ENCODE results near the gene PALD1.

PALD1 gene

DNA sequence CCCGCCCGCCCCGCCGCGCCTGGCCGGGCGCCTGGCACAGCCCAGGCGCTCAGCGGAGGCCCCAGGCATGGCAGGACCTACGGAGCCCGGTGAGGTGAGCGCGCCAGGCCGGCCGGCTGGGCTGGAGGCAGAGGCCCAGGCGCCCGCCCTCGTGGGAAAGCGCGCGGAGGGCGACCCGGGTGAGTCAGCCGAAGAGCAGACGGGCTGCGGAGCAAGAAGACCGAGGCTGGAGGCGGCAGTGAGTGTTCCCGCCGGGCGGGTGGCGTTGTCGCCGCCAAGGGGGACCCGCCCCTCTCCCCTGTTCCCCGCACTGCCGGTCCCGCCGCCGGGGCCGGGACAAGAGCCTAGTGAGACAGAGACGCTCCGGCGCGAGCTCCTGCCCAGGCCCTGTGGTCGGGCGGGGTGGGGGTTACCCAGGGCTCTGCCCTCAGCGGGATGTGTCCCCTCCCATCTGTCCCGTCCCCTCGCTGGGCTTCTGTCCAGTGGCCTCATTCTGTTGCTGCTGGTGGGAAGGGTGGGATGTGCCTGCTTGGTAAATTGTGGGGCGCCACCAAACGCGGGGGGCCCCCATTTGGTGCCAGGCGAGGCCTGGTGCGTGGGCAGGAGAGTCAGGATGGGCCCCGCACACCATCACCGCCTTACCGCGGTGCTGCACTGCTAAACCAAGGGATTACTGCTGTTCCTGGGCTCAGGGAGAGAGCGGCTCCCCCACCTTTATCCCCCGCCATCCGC, 20.1 kb upstream of the PALD1 start:
- DNase-seq: no peak

DNA sequence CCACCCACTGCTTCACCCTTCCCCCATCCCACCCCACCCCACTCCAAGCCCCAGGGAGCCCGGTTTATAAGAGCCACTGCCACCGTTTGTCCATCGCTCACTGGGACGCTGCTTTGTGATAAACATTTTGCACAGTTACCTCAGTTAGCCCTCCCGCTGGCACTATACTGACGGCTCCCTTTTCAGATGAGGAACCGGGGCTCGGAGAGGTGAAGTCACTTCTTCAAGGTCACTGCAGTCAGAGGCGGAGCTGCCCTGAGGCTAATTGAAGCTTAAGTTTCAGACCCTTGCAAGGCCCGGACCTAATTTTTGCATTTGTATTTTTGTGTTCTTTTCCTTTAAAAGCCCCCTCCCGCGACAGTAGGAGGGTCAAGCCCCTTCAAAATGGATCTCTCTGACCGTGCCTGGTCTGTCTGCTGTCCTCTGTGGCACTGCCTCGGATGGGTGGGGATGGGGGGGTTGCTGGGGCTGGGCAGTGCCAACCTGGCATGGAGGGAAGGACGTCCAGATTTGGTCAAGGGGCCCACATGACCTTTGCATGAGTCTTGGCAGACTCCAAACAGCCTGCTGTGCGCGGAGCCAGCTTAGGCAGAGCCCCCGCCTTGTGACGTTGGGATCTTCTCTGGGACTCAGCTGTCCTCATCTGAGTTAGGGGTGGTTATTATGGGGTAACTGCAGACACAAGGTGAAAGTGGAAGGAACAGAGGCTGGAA, 19.4 kb upstream of the PALD1 start:
- DNase-seq: no peak

DNA sequence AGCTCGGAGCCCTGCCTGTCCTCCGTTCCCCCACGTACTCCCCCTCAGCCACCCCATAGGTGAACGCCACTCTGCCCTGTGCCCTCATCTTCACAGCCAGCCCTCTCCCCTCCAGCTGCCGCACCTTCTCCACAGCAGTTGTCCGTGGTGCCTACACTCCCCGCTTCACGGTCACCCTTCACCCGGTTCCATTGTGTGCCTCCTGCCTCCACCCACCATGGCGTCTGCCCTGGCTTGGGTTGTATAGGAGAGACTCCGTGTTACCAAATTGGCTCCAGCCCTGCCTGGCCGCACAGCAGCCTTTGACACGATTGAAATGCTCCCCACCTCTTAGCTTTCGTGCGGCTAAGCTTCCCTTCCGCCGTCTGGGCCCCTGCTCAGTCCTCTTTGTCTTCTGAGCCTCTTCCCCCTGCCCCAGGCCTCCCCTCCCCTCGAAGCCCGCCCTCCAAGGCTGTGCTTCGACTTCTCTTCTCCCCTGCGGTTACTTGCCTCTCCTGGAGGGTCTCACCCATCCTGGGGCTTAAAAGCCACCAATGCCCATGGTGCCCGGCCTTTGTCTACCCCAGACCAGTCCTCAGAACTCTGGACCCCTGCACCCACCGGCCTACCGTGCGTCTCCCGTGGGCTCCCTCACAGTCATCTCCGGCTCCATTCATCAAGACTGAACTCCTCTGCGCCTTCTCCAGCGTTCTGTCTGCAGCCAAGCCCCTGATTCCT, 18.6 kb upstream of the PALD1 start:
- no peak for DNase-seq

DNA sequence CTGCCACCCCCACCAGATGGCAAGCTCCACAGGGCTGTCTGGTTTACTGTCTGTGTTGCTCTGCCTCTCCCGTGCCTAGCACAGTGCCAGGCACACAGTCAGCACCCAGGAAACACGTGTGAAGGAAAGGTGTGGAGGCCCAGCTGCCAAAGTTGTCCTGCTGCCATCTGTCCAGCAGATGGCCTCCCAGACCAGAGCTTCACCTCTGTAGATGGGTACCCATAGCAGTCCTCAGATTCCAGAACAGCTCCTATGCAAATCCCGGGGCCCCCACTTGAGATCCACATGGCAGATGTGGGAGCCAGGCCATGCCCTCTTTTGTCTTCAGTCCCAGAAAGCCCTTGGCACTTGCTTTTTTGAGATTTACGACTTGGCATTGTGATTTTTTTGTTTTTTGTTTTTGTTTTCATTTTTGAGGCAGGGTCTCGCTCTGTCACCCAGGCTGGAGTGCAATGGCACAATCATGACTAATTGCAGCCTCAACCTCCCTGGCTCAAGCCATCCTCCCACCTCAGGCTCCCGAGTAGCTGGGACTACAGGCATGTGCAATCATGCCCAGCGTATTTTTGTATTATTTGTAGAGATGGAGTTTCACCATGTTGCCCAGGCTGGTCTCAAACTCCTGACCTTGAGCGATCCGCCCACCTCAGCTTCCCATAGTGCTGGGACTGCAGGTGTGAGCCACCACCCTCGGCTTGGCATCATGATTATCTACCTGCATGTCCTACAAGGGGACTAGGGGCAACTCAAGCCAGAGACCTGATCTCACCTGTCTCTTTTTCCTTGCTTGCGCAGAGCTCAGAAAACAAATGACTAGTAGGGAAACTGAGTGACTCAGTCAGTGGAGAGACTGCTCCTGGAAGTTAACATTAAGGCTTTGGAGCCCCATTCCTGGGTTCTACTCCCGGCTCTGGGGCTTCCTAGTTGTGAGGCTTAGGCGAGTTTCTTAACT, 16.9 kb upstream of the PALD1 start:
- DNase-seq: peak in 5 of 6 experiments; percentile 3 to 47 (median 31)

DNA sequence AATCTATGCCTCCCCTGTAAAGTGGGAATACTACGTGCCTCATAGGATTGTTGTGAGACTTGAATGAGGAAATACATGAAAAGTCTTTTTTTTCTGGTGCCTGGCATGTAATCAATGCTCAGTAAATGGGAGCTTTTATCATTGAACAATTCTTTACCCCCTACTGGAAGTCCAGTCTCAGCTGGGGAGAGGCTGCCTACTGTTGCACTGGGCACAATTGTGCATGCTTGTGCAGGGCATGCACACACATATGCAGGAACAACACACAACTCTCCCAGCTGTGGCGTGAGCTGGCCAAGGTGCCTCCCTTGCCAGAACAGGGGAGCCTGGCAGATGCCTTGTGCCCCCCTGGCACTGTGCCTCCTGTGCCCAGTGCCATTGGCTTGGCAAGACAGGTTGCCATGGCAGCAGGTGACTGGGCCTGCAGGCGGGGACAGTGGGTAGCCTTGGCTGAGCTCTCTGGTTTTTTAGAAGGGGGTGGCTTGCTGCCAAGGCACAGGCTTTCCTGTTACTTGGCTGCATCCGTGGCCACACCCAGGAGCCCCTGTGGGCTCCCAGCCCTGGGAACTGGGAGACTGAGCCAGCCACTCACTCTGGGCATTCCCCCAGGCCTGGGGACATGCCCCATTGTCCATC, 16.1 kb upstream of the PALD1 start:
- no peak for DNase-seq

DNA sequence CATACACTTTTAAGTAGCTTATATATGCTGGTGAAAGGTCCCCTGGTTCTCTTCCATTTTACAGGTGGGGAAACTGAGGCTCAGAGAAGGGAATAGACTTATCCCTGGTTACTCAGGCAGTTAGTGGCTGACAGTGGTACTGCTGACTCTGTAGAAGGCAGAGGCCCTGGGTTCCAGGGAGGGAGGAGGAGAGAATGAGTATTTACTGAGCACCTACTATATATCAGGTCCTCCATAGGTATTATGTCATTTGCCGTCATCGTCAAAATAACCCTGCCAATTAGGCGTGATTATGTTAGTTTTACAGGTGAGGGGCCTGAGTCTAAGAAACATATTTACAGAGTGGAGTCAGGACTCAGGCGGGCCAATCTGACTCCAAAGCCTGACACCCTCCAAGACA, 13.3 kb upstream of the PALD1 start:
- DNase-seq: no peak

DNA sequence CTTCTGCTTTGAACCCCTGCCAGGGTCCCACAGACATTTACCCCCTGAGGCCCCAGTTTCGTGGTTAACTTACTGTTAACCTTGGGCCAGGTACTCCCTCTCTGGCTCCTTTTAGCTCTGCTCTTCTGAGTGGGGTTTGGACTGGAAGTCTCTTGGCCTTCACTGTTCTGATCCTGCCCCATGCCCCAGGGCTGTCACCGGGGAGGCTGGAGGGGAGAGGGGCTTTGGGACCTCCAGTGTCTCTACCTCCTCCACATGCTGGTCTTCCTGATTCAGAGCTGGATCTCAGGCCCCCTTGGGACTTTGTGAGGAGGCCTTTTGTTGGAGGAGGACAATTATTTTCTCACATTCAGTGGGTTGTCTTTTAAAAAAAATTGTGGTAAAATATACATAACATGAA, 12.7 kb upstream of the PALD1 start:
- DNase-seq: no peak

DNA sequence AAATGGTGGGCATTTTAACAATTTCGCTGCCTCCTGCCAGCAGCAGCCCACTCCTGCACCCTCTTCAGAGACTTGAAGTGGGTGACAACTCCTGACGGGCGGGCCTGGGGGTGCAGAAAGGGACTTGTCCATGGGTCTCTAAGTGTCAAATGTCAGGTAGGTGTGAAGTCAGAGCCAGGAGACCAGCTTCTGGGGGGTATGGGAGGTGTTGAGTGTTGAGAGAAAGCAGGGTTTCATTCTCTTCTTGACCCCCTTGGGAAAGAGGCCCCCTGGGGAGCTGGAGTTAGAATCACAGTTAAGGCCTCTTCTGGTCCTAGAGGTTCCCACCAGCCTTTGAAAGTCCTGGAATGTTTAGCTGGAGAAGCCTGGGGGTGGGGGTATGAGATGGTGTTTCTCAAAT, 11.6 kb upstream of the PALD1 start:
- no peak for DNase-seq

DNA sequence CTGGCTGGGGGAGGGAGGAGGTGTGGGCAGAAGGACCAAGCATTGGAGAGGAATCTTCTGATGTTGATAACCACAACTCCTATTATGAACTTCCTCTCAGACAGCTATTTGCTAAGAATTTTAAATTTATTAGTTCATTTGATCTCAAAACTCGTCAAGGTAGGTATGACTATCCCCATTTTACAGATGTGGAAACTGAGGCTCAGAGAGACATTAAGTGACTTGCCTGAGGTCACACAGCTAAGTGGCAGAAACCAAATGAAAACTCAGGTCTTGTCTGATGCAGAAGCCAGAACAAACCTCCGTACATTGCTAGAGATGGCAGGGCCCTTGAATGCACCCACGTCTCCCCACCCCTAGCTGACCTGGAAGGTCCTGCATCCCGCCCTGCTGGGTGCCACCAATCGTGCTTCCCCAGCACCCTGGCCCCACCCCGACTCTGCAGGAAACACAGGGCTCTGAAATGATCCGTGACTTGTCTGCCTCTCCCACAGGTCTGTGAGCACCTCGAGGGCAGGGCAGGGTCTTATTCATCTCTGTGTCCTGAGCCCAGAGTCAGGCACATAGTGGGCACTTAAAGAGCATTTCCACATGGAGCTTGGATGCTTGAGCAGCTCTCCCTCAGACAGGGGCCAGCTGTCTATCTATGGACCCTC, 5.6 kb upstream of the PALD1 start:
- no peak for DNase-seq

DNA sequence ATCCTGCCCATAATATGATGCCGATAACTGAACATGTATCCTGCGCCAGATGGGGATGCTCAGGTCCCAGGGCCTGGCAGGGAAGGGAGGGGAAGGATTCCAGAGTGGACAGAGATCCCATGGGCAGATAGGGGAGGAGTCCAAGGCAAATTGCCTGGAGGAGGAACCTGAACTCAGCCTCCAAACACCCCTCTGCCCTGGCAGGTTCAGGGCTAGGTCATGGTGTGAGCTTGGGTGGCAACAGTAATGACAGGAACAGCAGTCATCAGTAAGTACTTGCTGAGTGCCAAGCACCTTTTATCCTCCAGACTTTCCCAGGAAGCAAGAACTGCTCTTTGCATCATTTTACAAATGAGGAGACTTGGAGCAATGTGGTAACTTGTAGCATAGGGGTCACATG, 3.8 kb upstream of the PALD1 start:
- DNase-seq: no peak

DNA sequence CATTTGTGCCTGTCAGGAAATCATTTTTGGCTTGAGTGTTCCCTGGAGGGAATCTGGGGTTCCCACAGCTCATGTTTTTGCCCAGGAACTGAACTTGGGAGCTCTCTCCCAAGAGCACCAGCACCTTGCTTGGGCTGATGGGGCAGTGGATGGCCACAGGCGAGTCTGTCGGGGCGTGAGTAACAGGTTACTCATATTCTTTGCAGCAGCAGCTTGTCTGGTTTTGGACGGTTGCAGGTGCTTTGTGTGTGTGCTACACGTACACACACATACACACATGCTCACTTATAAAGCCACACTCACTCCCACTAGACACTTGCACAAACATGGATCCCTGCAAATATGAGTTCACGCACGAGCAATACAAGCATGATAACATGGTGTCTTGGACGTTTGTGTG, 2.9 kb upstream of the PALD1 start:
- DNase-seq: no peak

DNA sequence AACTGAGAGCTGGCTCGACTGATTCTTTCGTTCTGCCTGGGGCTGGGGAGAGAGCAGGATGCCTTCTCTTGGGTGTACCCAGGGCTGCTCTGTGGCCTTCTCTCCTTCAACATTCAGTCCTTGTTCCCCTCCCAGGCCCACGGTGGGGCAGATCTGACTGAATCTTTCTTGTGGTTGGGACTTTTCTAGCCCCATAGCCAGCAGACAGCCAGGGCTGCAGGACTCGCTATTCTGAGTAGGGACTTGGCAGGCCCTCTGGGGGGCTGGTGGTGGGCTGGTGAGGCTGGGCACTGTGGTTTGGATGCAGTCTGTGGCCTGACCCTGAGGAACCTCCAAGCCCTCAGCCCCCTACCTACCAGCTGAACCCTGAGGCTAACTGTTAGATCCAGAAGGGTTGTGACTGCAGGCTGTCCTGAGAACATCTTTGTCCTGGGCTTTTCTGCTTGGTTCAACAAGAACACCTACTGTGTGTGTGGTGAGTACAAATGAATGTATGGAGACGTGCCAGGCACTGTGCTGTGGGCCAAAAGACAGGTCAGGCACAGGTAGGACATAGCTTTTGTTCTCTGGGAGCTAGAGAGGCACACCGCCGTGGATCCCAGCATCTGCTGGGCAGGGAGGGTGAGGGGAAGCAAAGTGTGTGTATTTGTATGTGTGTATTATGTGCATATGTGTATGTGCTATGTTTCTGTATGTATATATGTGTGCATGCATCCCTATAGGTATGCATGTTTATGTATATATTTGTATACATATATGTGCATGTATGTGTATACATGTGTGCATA, 2.1 kb upstream of the PALD1 start:
- DNase-seq: no peak

DNA sequence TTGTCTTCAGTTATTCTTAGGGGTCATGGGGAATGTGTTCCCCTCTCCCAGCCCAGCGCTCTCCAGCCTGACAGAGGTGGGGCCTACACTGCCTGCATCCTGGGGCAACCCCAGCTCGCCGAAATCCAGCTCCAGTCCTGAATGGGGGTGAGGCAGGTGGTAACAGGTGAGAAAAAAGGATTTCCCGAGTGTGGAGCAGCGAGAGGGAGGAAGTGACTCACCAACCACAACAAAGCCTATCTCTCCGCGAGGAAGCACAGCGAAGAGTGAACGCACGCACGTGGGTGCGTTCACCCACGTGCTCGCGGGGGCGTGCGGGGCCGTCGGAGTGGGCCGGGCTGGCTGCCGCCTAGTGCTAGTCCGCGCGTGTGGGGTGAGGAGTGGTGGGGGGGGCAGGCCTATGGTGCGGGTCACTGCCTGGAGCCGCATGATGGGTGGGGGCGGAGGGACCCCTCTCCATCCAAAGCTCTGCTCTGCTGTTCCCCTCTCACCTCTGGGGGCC, 855 bp upstream of the PALD1 start:
- DNase-seq: peak; percentile 60 to 78 (median 72)

DNA sequence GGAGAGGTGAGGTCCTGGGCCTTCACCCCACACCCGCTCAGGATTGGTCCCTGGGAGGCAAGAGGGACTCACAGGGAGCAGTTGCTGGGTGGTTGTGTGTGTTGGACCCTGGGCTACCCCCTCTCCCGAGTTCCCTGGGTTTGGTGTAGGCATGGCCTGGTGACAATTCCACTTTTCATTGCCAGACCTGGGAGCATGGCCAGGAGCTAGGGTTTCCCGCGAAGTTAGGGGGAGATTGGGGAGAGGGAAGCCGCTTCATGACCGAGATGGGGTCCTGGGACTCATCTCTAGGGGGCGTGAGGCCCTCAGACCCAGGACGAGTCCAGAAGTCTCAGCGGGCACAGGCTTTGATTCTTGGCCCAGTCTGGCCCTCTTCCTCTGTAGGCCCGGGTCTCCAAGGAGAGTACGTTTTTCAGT, 606 bp downstream of the PALD1 start:
- DNase-seq: no peak

DNA sequence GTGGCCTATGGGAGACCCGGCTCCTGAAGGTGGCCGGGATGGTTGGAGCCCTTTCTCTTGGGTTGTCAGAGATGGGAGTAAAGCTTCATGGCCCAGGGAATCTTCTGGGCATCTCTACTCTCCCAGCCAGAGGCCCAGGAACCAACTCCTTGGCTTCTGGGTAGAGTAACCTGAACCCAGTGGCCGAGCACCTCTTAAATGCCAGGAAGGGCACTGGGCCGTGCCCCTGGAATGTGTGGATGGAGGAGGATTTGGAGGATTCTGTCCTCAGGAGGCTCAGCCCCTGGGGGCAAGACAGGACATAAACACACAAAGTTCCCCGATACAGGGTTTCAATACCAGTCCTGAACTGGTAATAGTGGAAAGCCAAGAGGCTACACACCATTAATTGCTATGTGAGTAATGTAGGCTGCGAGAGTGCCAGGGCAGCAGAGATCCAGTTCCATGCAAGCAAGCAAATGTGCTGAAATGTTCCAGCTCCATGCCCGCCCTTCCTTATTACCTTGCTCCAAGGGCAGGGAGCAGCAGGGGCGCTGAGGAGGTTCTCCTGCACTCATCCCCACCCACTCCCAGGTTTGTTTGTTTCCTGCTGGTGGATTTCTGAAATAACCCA, 1.2 kb downstream of the PALD1 start:
- peak in 1 of 6 experiments; percentile 35 for DNase-seq

DNA sequence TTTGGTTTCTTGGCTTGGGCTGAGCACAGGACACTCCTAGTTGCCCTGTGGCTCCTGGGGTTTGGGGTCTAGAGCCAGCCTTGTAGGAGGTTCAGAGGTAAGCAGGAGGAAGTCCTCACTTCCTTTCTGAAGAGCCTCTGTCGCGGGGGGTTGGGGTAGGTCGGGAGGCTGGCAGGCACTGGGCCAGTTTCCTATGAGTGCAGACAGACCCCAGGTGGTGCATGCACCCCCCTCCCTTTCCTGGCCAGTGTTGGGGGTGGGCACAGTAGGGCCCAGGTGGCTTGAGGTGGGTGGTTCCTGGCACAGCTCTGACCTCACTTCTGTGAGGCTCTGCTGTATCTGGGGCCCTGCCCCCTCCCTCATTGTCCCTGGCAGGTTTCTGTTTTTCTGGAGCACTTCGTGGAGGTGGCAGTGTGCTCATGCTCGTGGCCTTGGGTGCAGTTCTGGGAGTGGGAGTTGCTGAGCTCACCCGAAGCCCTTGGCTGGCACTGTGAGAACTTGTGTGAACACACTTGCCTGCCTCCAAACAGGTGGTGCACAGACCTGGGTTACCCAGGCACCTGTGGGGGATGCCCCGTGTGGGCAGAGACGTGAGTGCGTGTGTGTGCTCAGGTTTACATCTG, 1.8 kb downstream of the PALD1 start:
- DNase-seq: peak in 2 of 6 experiments; percentile 12 to 35

DNA sequence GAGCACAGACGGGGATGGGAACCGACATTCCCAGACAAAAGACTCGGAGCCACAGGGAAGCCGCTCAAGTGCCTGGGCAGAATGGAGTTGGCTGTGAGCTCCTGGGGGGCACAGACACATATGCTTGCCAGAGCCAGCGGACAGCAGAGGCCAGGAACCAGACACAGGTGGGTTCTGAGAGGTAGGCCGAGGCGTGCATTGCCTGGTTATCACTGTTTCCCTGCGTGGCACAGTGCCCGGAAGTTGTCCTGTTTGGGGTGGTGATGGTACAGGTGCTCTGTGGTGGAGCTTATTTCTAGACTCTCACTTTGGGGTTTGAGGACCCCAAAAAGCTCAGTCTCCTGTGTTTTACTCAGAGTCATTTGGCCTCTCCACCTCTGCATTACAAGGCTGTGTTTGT, 2.5 kb downstream of the PALD1 start:
- DNase-seq: no peak

DNA sequence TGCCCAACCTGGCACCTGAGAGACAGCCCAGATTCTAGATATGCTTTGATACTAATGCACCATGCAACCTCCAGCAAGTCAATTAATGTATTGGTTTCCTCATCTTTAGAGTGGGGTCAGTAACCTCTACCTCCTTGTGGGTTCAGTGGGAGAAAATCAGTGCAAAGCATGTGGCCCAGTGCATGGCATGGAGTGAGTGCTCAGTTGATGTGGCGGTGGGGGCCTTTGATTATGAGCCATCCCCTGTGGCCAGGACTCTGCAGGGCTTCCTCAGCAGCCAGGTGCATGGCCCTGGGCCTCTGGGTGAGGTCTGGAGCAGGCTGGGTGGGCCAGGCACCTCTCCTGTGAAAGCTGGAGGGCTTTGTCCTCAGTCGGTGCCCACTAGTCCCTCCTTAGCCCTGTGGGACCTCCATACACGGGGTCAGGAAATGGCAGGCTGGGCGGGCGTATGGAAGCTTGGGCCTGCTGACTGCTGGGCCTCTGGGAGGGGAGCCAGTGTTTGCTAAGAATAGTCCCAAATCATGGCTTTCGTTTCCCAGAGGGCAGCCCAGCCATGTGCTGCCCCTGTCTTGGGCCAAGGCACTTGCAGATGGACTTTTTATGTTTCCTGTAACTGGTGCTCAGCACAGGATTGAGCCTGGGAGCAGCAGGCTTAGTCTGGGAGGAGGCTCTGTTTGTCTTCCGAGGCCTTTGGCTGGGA, 3.4 kb downstream of the PALD1 start:
- DNase-seq: no peak
